ENCODE data around the gene TXNL1. TPM values are rescaled to one million over a fixed set of nuclear protein-coding genes. Genes with fewer than 3 reads are reported as not detected.

Gene TXNL1
- total and polyA plus RNA-seq, 2 of the 13 experiments (the other 11 are each of a cell fraction or from before 2014, with no cell fraction given), result 41.9 to 73.1 TPM

- TF ChIP-seq PBX3 (CRISPR knock-in tag; IDR thresholded peaks at IDR 0.05; ENCODE audit: borderline replicate concordance) (no peak), IKZF5 (CRISPR knock-in tag; IDR thresholded peaks at IDR 0.05) (peak; percentile 60; the same call in 1 of the 2 replicates), ZNF737 (CRISPR knock-in tag; IDR thresholded peaks at IDR 0.05; ENCODE audit: borderline replicate concordance) (no peak), ZBTB34 (CRISPR knock-in tag; IDR thresholded peaks at IDR 0.05) (no peak), TOE1 (CRISPR knock-in tag; IDR thresholded peaks at IDR 0.05) (no peak), CREM (IDR thresholded peaks at IDR 0.05) (peak; percentile 74), CREM (CRISPR knock-in tag; IDR thresholded peaks at IDR 0.05) (no peak), HDAC6 (IDR thresholded peaks at IDR 0.05; ENCODE audit: low read depth, low read length) (no peak), FOXO4 (CRISPR knock-in tag; conservative IDR thresholded peaks at IDR 0.05) (no peak), ZKSCAN5 (CRISPR knock-in tag; IDR thresholded peaks at IDR 0.05) (no peak), SAFB2 (CRISPR knock-in tag; IDR thresholded peaks at IDR 0.05; ENCODE audit: borderline replicate concordance, low read depth) (no peak), RORA (CRISPR knock-in tag; IDR thresholded peaks at IDR 0.05) (no peak), HNRNPLL (IDR thresholded peaks at IDR 0.05; ENCODE audit: low read depth, low read length, poor library complexity, severe bottlenecking) (peak; percentile 94), TBX3 (IDR thresholded peaks at IDR 0.05; ENCODE audit: borderline replicate concordance) (0 out of 2 replicates have a peak, but pooled peaks have one; percentile 10), HMGXB3 (CRISPR knock-in tag; IDR thresholded peaks at IDR 0.05; ENCODE audit: borderline replicate concordance) (peak; percentile 78), ZNF567 (CRISPR knock-in tag; IDR thresholded peaks at IDR 0.05; ENCODE audit: borderline replicate concordance) (no peak), ZNF335 (CRISPR knock-in tag; IDR thresholded peaks at IDR 0.05) (peak; percentile 95), ZNF296 (CRISPR knock-in tag; conservative IDR thresholded peaks at IDR 0.05) (no peak)
Observed at GRCh38 chr18:56650944-56651770, 12.8 kb upstream of the TXNL1 start, which contains the start of gene WDR7 (continued).

Measured in HepG2 (cell line).